HCT116 (cell line): ENCODE measurements around the gene TAC4. TPM values are rescaled to one million over a fixed set of nuclear protein-coding genes. Genes with fewer than 3 reads are reported as not detected.

Source experiments
- ATAC-seq: fragments of 200-7000 bp; cut with Tn5 transposase; 2 replicates; pipeline ENCODE4 v1.9.1; 2020; ENCODE audit warnings: mild to moderate bottlenecking, moderate library complexity
- BruUV-seq: library from RNA; stranded (reverse); fragments of 400-500 nt; replicated peaks from 2 replicates; lab custom pipeline; 2021; lab: Mats Ljungman, UMichigan
- CTCF ChIA-PET: fragments of 300-600 bp; sonication (Branson Sonifier 250); formaldehyde crosslinking; loops from one replicate; lab custom pipeline; 2021; ENCODE audit warnings: antibody characterized with exemption; lab: Charles Lee
- POLR2A ChIA-PET: fragments of 300-600, 350-600 bp; sonication (Branson Sonifier 250); formaldehyde crosslinking; loops from one replicate; lab custom pipeline; 2021; ENCODE audit warnings: antibody characterized with exemption; lab: Charles Lee
- RAD21 ChIA-PET, 2 experiments: fragments of 300-600 bp; sonication (Branson Sonifier 250); formaldehyde crosslinking; loops; one replicate each; lab custom pipeline; 2023; ENCODE audit warnings: low total read pairs in 2 of 2; ENCODE audit not compliant: uncharacterized antibody in 2 of 2, unreplicated experiment in 2 of 2, low non-redundant PET in 1 of 2; lab: Charles Lee
- DNase-seq: peaks from one replicate; pipeline ENCODE4 v3.0.0-alpha.2; 2010; ENCODE audit warnings: low read depth, low spot score
- H2AFZ ChIP-seq: fragments of 200-600 bp; shearing (Covaris generic), sonication (generic); 2 replicates; pipeline ENCODE4 v1.6.1; 2017; ENCODE audit warnings: low read depth, mixed run types, mixed read lengths, antibody characterized with exemption, low read length; ENCODE audit not compliant: poor library complexity, severe bottlenecking
- H3K27ac ChIP-seq: 2 replicates; pipeline ENCODE4 v1.5.1; 2012; ENCODE audit warnings: low read depth, low read length
- H3K27me3 ChIP-seq: fragments of 200-600 bp; sonication (generic); 2 replicates; pipeline ENCODE4 v1.6.1; 2016; ENCODE audit warnings: mixed run types, low read length, mixed read lengths; ENCODE audit not compliant: insufficient read depth
- H3K36me3 ChIP-seq, 2 experiments: fragments of 200-500 bp in 1 of 2; fragments of 200-600 bp in 1 of 2; sonication (Bioruptor generic) in 1 of 2; sonication (generic) in 1 of 2; 2 replicates each; pipeline versions ENCODE4 v1.5.1 to v1.6.1; 2014 to 2016; ENCODE audit warnings: low read length in 2 of 2, inconsistent platforms in 1 of 2, mixed read lengths in 1 of 2, mixed run types in 1 of 2; ENCODE audit not compliant: insufficient read depth in 2 of 2, control insufficient read depth in 1 of 2
- H3K4me1 ChIP-seq, 2 experiments: fragments of 200-600 bp in 1 of 2; sonication (generic) in 1 of 2; 2 replicates each; pipeline versions ENCODE4 v1.5.1 to v1.6.1; 2012 to 2017; ENCODE audit warnings: low read length in 2 of 2, inconsistent platforms in 1 of 2, mild to moderate bottlenecking in 1 of 2, mixed read lengths in 1 of 2, mixed run types in 1 of 2, moderate library complexity in 1 of 2; ENCODE audit not compliant: insufficient read depth in 2 of 2, control insufficient read depth in 1 of 2
- H3K4me2 ChIP-seq: fragments of 200-600 bp; sonication (generic); 2 replicates; pipeline ENCODE4 v1.6.1; 2017; ENCODE audit warnings: mixed run types, low read length, mixed read lengths
- H3K4me3 ChIP-seq, 2 experiments: fragments of 200-600 bp in 1 of 2; sonication (generic) in 1 of 2; replicated peaks in 1 of 2; 2 replicates each; pipeline ENCODE4 v1.5.1; 2011 to 2016; ENCODE audit warnings: low read length in 2 of 2, control low read depth in 1 of 2, low read depth in 1 of 2, mild to moderate bottlenecking in 1 of 2, mixed read lengths in 1 of 2, mixed run types in 1 of 2
- H3K79me2 ChIP-seq: fragments of 200-600 bp; sonication (generic); 2 replicates; pipeline ENCODE4 v1.6.1; 2017; ENCODE audit warnings: mild to moderate bottlenecking, mixed run types, low read length, moderate library complexity, mixed read lengths; ENCODE audit not compliant: insufficient read depth
- H3K9ac ChIP-seq: fragments of 200-600 bp; sonication (generic); 2 replicates; pipeline ENCODE4 v1.6.1; 2016; ENCODE audit warnings: low read length, mixed read lengths
- H3K9me2 ChIP-seq: fragments of 200-600 bp; sonication (generic), shearing (Covaris generic); 2 replicates; pipeline ENCODE4 v1.6.1; 2017; ENCODE audit warnings: mixed run types, mild to moderate bottlenecking, moderate library complexity; ENCODE audit not compliant: insufficient read depth
- H3K9me3 ChIP-seq, 2 experiments: fragments of 200-500 bp in 1 of 2; fragments of 200-600 bp in 1 of 2; sonication (Bioruptor generic) in 1 of 2; sonication (generic) in 1 of 2; 2 replicates each; pipeline ENCODE4 v1.6.1; 2014 to 2017; ENCODE audit warnings: low read length in 2 of 2, mixed read lengths in 2 of 2, inconsistent platforms in 1 of 2, low read depth in 1 of 2, mild to moderate bottlenecking in 1 of 2, mixed run types in 1 of 2, moderate library complexity in 1 of 2; ENCODE audit not compliant: control insufficient read depth in 1 of 2, insufficient read depth in 1 of 2
- H4K20me1 ChIP-seq: fragments of 200-600 bp; sonication (generic), shearing (Covaris generic); 2 replicates; pipeline ENCODE4 v1.6.1; 2017; ENCODE audit warnings: mixed run types, mild to moderate bottlenecking, moderate library complexity; ENCODE audit not compliant: insufficient read depth
- ELF1 ChIP-seq: IDR thresholded peaks from 2 replicates; pipeline ENCODE4 v1.6.1; 2012; ENCODE audit warnings: low read depth, borderline replicate concordance
- EZH2phosphoT487 ChIP-seq: fragments of 200-600 bp; IDR thresholded peaks from 2 replicates; pipeline ENCODE4 v1.6.1; 2018; ENCODE audit warnings: antibody characterized with exemption, borderline replicate concordance
- FOSL1 ChIP-seq: IDR thresholded peaks from 2 replicates; pipeline ENCODE4 v1.6.1; 2012; ENCODE audit warnings: low read depth
- POLR2AphosphoS5 ChIP-seq: IDR thresholded peaks from 2 replicates; pipeline ENCODE4 v1.6.1; 2011; ENCODE audit warnings: mild to moderate bottlenecking, low read depth, low read length, moderate library complexity
- RAD21 ChIP-seq: IDR thresholded peaks from 2 replicates; pipeline ENCODE4 v1.6.1; 2012; ENCODE audit warnings: low read depth, mild to moderate bottlenecking
- REST ChIP-seq: IDR thresholded peaks from 2 replicates; pipeline ENCODE4 v1.6.1; 2012; ENCODE audit warnings: low read depth
- SIN3A ChIP-seq: IDR thresholded peaks from 2 replicates; pipeline ENCODE4 v1.6.1; 2012; ENCODE audit warnings: low read depth
- ZFX ChIP-seq: fragments of 450-650 bp; IDR thresholded peaks from 2 replicates; pipeline ENCODE4 v1.6.1; 2017
- ZNF274 ChIP-seq: fragments of 200-500 bp; sonication (Bioruptor generic); IDR thresholded peaks from 2 replicates; pipeline ENCODE4 v1.6.1; 2014; ENCODE audit warnings: mild to moderate bottlenecking, low read depth, low read length, inconsistent platforms
- intact Hi-C: fragments of 100-400 bp; cut with micrococcal nuclease; formaldehyde crosslinking; loops from 2 replicates; pipeline ENCODE4 v1.10.0; 2022
- total RNA-seq: library from RNA; stranded (reverse); gene quantifications from one replicate; pipeline ENCODE4 v1.2.1, GENCODE V29; 2021; ENCODE audit not compliant: unreplicated experiment
- TF ChIP-seq, protein P1 (sequence below): IDR thresholded peaks from 2 replicates; pipeline ENCODE4 v1.6.1; 2012

The TAC4 gene
- total RNA-seq, 1 experiment from 2014 or later: not detected

GRCh38 chr17:49846938-49847712, 744 bp downstream of the TAC4 start:
- BruUV-seq: no TSS peak
- Histone ChIP-seq H3K9ac (no peak overlapping the region), H3K27me3 (no peaks in the 10 kb centered on the region), H3K9me3 (no peaks in the 10 kb centered on the region), H3K9me2 (no peaks in the 10 kb centered on the region), H3K27ac (no peak overlapping the region), H2AFZ (no peak overlapping the region), H3K4me2 (no peak overlapping the region), H3K4me1 (peaks cover 0 to 8% of the 10 kb centered on the region in 2 experiments; a peak in 2 of 4 replicates), H4K20me1 (no peaks in the 10 kb centered on the region), H3K4me3 (no peak overlapping the region), H3K79me2 (no peaks in the 10 kb centered on the region), H3K36me3 (no peaks in the 10 kb centered on the region; a peak in 1 of 4 replicates)
- RAD21 ChIA-PET: no interaction called here
- TF ChIP-seq ZFX: no peak
- TF ChIP-seq FOSL1: no peak
- TF ChIP-seq ELF1: no peak
- TF ChIP-seq REST: no peak
- TF ChIP-seq POLR2AphosphoS5: no peak
- TF ChIP-seq EZH2phosphoT487: no peak
- TF ChIP-seq RAD21: no peak
- TF ChIP-seq, protein P1, sequence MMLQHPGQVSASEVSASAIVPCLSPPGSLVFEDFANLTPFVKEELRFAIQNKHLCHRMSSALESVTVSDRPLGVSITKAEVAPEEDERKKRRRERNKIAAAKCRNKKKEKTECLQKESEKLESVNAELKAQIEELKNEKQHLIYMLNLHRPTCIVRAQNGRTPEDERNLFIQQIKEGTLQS: no peak
- no peak for TF ChIP-seq SIN3A
- TF ChIP-seq ZNF274: no peak
- ATAC-seq (no peak), DNase-seq (no peak)
- POLR2A ChIA-PET: no interaction called here
- CTCF ChIA-PET: interaction anchor here (3.2 kb wide), 1 partner anchor 150 kb away, joined by 12 read pairs; no protein-coding TSS in a partner anchor
- intact Hi-C loops: no loop called here
